Endothelial cell of umbilical vein (primary cell): ENCODE measurements around the gene CAT. TPM values are rescaled to one million over a fixed set of nuclear protein-coding genes. Genes with fewer than 3 reads are reported as not detected.

Experiments
- BruUV-seq: library from RNA; stranded (reverse); fragments of 400-500 nt; replicated peaks from 2 replicates; lab custom pipeline; 2021; lab: Mats Ljungman, UMichigan
- CTCF ChIA-PET: fragments of 300-600, 350-600 bp; sonication (Branson Sonifier 250); formaldehyde crosslinking; loops from one replicate; lab custom pipeline; 2021; ENCODE audit warnings: antibody characterized with exemption, inconsistent platforms; lab: Charles Lee
- POLR2A ChIA-PET: fragments of 300-600, 350-600 bp; sonication (Branson Sonifier 250); formaldehyde crosslinking; loops from one replicate; lab custom pipeline; 2021; ENCODE audit warnings: antibody characterized with exemption, inconsistent platforms; lab: Charles Lee
- DNase-seq: peaks from one replicate; pipeline ENCODE4 v3.0.0-alpha.2; 2011; ENCODE audit warnings: low read depth, low spot score
- FAIRE-seq: peaks from 2 replicates; lab custom pipeline; 2011; peaks lifted over from hg19 to GRCh38; lab: Jason Lieb, UNC
- H2AFZ ChIP-seq: 2 replicates; pipeline ENCODE4 v1.6.0; 2012; ENCODE audit warnings: low read depth, low read length, control low read depth, inconsistent platforms
- H3K27ac ChIP-seq: 2 replicates; pipeline ENCODE4 v1.5.1; 2011; ENCODE audit warnings: low read depth, mild to moderate bottlenecking, control low read depth, low read length, moderate library complexity; ENCODE audit not compliant: insufficient read depth
- H3K27me3 ChIP-seq, 2 experiments: 2 replicates each; pipeline versions ENCODE4 v1.6.0 to v1.6.1; 2011; ENCODE audit warnings: low read length in 2 of 2, mixed read lengths in 1 of 2; ENCODE audit not compliant: control insufficient read depth in 2 of 2, insufficient read depth in 2 of 2
- H3K36me3 ChIP-seq, 2 experiments: 2 replicates in 1 of 2; 3 replicates in 1 of 2; pipeline ENCODE4 v1.5.1; 2011; ENCODE audit warnings: low read length in 2 of 2, mild to moderate bottlenecking in 1 of 2, moderate library complexity in 1 of 2; ENCODE audit not compliant: control insufficient read depth in 2 of 2, insufficient read depth in 2 of 2; ENCODE audit errors: extremely low read depth in 1 of 2
- H3K4me1 ChIP-seq: 3 replicates; pipeline ENCODE4 v1.5.1; 2011; ENCODE audit warnings: mild to moderate bottlenecking, low read length; ENCODE audit not compliant: control insufficient read depth, insufficient read depth; ENCODE audit errors: extremely low read depth
- H3K4me2 ChIP-seq: 2 replicates; pipeline ENCODE4 v1.6.1; 2011; ENCODE audit warnings: low read length, control low read depth, mixed read lengths; ENCODE audit not compliant: insufficient read depth
- H3K4me3 ChIP-seq, 3 experiments: fragments of 200-600 bp in 1 of 3; sonication (generic), shearing (Covaris generic) in 1 of 3; replicated peaks in 1 of 3; 2 replicates each; pipeline ENCODE4 v1.5.1; 2011 to 2016; ENCODE audit warnings: control low read depth in 3 of 3, low read length in 3 of 3, mild to moderate bottlenecking in 2 of 3, inconsistent platforms in 1 of 3, low read depth in 1 of 3, moderate library complexity in 1 of 3; ENCODE audit not compliant: insufficient read depth in 1 of 3
- H3K79me2 ChIP-seq: 2 replicates; pipeline ENCODE4 v1.6.0; 2012; ENCODE audit warnings: low read length, inconsistent platforms; ENCODE audit not compliant: control insufficient read depth, insufficient read depth
- H3K9ac ChIP-seq: replicated peaks from 2 replicates; pipeline ENCODE3; 2011; ENCODE audit warnings: low read length, control low read depth; ENCODE audit not compliant: insufficient read depth; ENCODE audit errors: extremely low read depth
- H3K9me1 ChIP-seq: replicated peaks from 3 replicates; pipeline ENCODE4 v1.6.0; 2011; ENCODE audit warnings: mild to moderate bottlenecking, low read length; ENCODE audit not compliant: control insufficient read depth, insufficient read depth; ENCODE audit errors: extremely low read depth
- H3K9me3 ChIP-seq: replicated peaks from 2 replicates; pipeline ENCODE4 v1.5.1; 2012; ENCODE audit warnings: low read length, inconsistent platforms; ENCODE audit not compliant: control insufficient read depth, insufficient read depth
- H4K20me1 ChIP-seq: replicated peaks from 2 replicates; pipeline ENCODE3; 2011; ENCODE audit warnings: mild to moderate bottlenecking, low read length; ENCODE audit not compliant: control insufficient read depth, insufficient read depth; ENCODE audit errors: extremely low read depth
- EZH2 ChIP-seq: IDR thresholded peaks from 2 replicates; pipeline ENCODE4 v1.6.1; 2012; ENCODE audit warnings: borderline replicate concordance, low read depth, mild to moderate bottlenecking, moderate library complexity, low read length, inconsistent platforms; ENCODE audit not compliant: severe bottlenecking
- FOS ChIP-seq: IDR thresholded peaks from 2 replicates; pipeline ENCODE4 v1.6.1; 2011; ENCODE audit warnings: mild to moderate bottlenecking, low read length, moderate library complexity, borderline replicate concordance; ENCODE audit not compliant: insufficient read depth
- GATA2 ChIP-seq: IDR thresholded peaks from 2 replicates; pipeline ENCODE4 v1.7.0; 2011; ENCODE audit warnings: low read depth, mild to moderate bottlenecking, moderate library complexity, mixed read lengths, low read length; ENCODE audit not compliant: insufficient read length, insufficient read depth
- JUN ChIP-seq: IDR thresholded peaks from 2 replicates; pipeline ENCODE4 v1.6.1; 2011; ENCODE audit warnings: borderline replicate concordance, low read depth; ENCODE audit not compliant: insufficient read length, insufficient read depth
- MYC ChIP-seq: IDR thresholded peaks from one replicate; pipeline ENCODE4 v1.6.1; 2011; ENCODE audit warnings: mild to moderate bottlenecking, low read depth, low read length
- POLR2A ChIP-seq: IDR thresholded peaks from 2 replicates; pipeline ENCODE4 v1.6.1; 2012; ENCODE audit warnings: low read depth, mild to moderate bottlenecking, control low read depth, low read length
- POLR2AphosphoS5 ChIP-seq: IDR thresholded peaks from 2 replicates; pipeline ENCODE4 v1.6.1; 2012; ENCODE audit warnings: low read depth, mild to moderate bottlenecking, control low read depth, low read length, moderate library complexity; ENCODE audit not compliant: insufficient read depth
- dilution Hi-C: fragments of 300-500 bp; cut with MboI; formaldehyde crosslinking; loops from one replicate; pipeline ENCODE4 v1.15.0; 2019; ENCODE audit warnings: low sequenced_read_pairs; ENCODE audit not compliant: extremely low pct_ligation_motif_present
- intact Hi-C: fragments of 100-400 bp; cut with micrococcal nuclease; formaldehyde crosslinking; loops from one replicate; pipeline ENCODE4 v1.10.0; 2022
- polyA plus RNA-seq, 4 experiments: library from polyadenylated mRNA; depleted of rRNA in 3 of 4; stranded (reverse) in 3 of 4; unstranded in 1 of 4; fragments of >200 nt; gene quantifications; 2 replicates each; pipeline versions ENCODE4 v1.2.1 to v1.2.3, GENCODE V29; 2011 to 2012; ENCODE audit warnings: missing spikeins in 1 of 4
- total RNA-seq: library from RNA; stranded (reverse); gene quantifications from 2 replicates; pipeline ENCODE4 v1.2.3, GENCODE V29; 2021
- TF ChIP-seq, protein P1 (sequence below): IDR thresholded peaks from 2 replicates; pipeline ENCODE4 v1.6.1; 2011; ENCODE audit not compliant: insufficient read depth, insufficient read length
- TF ChIP-seq, protein P2 (sequence below), 2 donors: IDR thresholded peaks; 1 replicate in 1 of 2; 2 replicates in 1 of 2; pipeline ENCODE4 v1.5.1; 2011; ENCODE audit warnings: low read length in 2 of 2, mild to moderate bottlenecking in 2 of 2, moderate library complexity in 2 of 2, control low read depth in 1 of 2, inconsistent platforms in 1 of 2, low read depth in 1 of 2; ENCODE audit not compliant: insufficient read depth in 1 of 2; ENCODE audit errors: extremely low read depth in 1 of 2

Gene CAT
- total and polyA plus RNA-seq, 2 donors (not counting 3 experiments of a cell fraction or from before 2014, with no cell fraction given): 32.7 to 50.5 TPM

DNA sequence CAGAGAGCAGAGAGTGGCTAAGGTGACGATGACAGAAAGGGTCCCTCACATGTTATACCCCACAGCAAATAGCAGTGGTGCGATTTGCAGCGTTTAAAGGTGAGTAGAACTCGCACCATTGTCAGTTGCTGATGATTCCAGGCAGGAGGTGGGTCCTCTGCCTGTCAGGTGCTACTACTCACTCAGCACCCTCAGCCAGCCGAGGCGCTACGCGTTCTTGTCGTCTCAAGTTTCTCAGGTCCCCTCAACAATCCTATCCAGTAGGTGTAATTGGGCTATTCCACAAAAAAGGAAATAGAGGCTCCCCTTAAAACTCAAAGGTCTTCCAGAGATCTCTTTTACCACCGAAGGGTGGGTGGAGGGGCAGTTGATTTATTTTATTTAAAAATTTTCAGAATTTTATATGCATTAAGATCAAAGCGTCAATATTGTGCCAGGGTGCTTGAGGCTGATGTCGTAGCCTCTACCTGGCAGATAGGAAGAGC is 56.5 kb downstream of the CAT start:
- dilution Hi-C loops: no loop called here
- CTCF ChIA-PET: interaction anchor here (1.8 kb wide), 1 partner anchor 321 kb away, joined by 7 read pairs; no protein-coding TSS in a partner anchor
- Histone ChIP-seq H3K9ac (no peak overlapping the region), H3K4me3 (no peak overlapping the region), H3K79me2 (no peaks in the 10 kb centered on the region), H3K27ac (no peak overlapping the region), H3K36me3 (no peaks in the 10 kb centered on the region), H3K27me3 (peaks cover 2% of the 10 kb centered on the region in 2 experiments), H3K9me1 (no peaks in the 10 kb centered on the region), H3K4me1 (no peaks in the 10 kb centered on the region), H4K20me1 (no peaks in the 10 kb centered on the region), H3K9me3 (no peaks in the 10 kb centered on the region), H3K4me2 (no peak overlapping the region), H2AFZ (no peak overlapping the region)
- no peak for FAIRE-seq
- BruUV-seq: no TSS peak
- POLR2A ChIA-PET: no interaction called here
- DNase-seq: no peak
- intact Hi-C loops: no loop called here
- no peak for TF ChIP-seq POLR2AphosphoS5

DNA sequence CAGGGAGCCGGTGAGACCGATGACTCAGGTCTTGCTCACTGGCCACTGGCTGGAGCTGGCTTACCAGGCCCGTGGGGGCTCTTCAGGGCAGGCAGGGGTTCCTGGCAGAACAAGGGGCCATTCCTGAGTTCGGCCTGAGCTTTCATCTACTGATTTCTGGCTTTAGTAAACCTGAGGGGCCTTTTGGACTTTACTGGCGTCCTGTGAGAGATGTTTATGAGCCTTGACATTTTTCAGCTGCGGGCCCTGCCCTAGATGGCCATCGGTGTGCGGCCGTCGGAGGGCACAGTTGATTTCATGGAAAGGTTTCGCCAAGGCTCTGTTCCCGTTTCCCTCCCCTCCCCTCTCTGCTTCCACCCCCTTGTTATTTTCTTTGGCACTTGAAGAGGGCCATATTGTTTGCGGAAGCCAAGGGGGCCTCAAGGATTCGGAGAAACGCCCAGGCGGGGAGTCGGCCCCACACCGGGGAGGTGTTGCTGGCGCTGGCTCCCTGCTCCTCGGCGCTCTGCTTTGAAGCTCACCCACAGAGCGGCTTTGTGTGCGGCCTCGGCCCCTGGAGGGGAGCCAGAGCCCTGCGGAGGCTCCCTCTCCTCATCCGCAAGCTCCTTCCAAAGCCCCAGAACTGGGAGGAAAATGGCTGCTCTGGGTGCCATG is 57.1 kb downstream of the CAT start:
- Histone ChIP-seq H3K9me1 (no peaks in the 10 kb centered on the region), H3K27me3 (peaks cover 2% of the 10 kb centered on the region in 2 experiments), H3K4me3 (no peak overlapping the region), H3K4me2 (no peak overlapping the region), H3K79me2 (no peaks in the 10 kb centered on the region), H3K9ac (no peak overlapping the region), H2AFZ (no peak overlapping the region), H3K9me3 (no peaks in the 10 kb centered on the region), H3K36me3 (no peaks in the 10 kb centered on the region), H4K20me1 (no peaks in the 10 kb centered on the region), H3K27ac (no peak overlapping the region), H3K4me1 (no peaks in the 10 kb centered on the region)
- DNase-seq (no peak), FAIRE-seq (no peak)
- TF ChIP-seq GATA2: no peak
- no peak for TF ChIP-seq POLR2AphosphoS5
- TF ChIP-seq JUN: no peak
- TF ChIP-seq, protein P1, sequence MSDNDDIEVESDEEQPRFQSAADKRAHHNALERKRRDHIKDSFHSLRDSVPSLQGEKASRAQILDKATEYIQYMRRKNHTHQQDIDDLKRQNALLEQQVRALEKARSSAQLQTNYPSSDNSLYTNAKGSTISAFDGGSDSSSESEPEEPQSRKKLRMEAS: no peak
- TF ChIP-seq, protein P2, sequence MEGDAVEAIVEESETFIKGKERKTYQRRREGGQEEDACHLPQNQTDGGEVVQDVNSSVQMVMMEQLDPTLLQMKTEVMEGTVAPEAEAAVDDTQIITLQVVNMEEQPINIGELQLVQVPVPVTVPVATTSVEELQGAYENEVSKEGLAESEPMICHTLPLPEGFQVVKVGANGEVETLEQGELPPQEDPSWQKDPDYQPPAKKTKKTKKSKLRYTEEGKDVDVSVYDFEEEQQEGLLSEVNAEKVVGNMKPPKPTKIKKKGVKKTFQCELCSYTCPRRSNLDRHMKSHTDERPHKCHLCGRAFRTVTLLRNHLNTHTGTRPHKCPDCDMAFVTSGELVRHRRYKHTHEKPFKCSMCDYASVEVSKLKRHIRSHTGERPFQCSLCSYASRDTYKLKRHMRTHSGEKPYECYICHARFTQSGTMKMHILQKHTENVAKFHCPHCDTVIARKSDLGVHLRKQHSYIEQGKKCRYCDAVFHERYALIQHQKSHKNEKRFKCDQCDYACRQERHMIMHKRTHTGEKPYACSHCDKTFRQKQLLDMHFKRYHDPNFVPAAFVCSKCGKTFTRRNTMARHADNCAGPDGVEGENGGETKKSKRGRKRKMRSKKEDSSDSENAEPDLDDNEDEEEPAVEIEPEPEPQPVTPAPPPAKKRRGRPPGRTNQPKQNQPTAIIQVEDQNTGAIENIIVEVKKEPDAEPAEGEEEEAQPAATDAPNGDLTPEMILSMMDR (IDR thresholded peaks at IDR 0.05; ENCODE audit: extremely low read depth in 1 of 2, insufficient read depth in 1 of 2, low read depth in 1 of 2, low read length in 2 of 2): no peak
- no peak for TF ChIP-seq EZH2
- TF ChIP-seq FOS: no peak
- TF ChIP-seq POLR2A: no peak
- TF ChIP-seq MYC: no peak
- no TSS peak for BruUV-seq
- POLR2A ChIA-PET: no interaction called here
- CTCF ChIA-PET: interaction anchor here (1.8 kb wide), 1 partner anchor 322 kb away, joined by 7 read pairs; no protein-coding TSS in a partner anchor
- intact Hi-C loops (no loop called here), dilution Hi-C loops (no loop called here)
